Putamen (tissue), 1 donor: ENCODE results near the gene PTBP3.
"Not testable (repeated sequence)": the region's sequence is repeated elsewhere in the genome, so short reads cannot be mapped to it uniquely, and the experiment has no call there.

Experiments used
- DNase-seq: peaks from one replicate; pipeline ENCODE4 v3.0.0-alpha.2; 2016; ENCODE audit warnings: low spot score

PTBP3 gene

GRCh38 chr9:112268413-112268812 is 65.0 kb downstream of the PTBP3 start:
- no peak for DNase-seq

GRCh38 chr9:112267086-112267485 is 66.3 kb downstream of the PTBP3 start:
- DNase-seq: not testable (repeated sequence)

- DNase-seq: no peak
Observed at GRCh38 chr9:112265391-112265790, 68.0 kb downstream of the PTBP3 start.

- DNase-seq: no peak
Observed at GRCh38 chr9:112262577-112262976, 70.8 kb downstream of the PTBP3 start.

GRCh38 chr9:112261133-112261532 is 72.3 kb downstream of the PTBP3 start:
- DNase-seq: no peak

GRCh38 chr9:112258106-112258505 is 75.3 kb downstream of the PTBP3 start:
- no peak for DNase-seq

- DNase-seq: no peak
Observed at GRCh38 chr9:112252194-112252593, 81.2 kb downstream of the PTBP3 start.

GRCh38 chr9:112249277-112249676 is 84.1 kb downstream of the PTBP3 start:
- DNase-seq: no peak

GRCh38 chr9:112248722-112249121 is 84.7 kb downstream of the PTBP3 start:
- no peak for DNase-seq

GRCh38 chr9:112247090-112247489 is 86.3 kb downstream of the PTBP3 start:
- DNase-seq: no peak

GRCh38 chr9:112245126-112245525 is 88.3 kb downstream of the PTBP3 start:
- DNase-seq: no peak

- no peak for DNase-seq
Observed at GRCh38 chr9:112242147-112242804, 91.1 kb downstream of the PTBP3 start.

GRCh38 chr9:112241491-112241890 is 91.9 kb downstream of the PTBP3 start:
- no peak for DNase-seq

GRCh38 chr9:112239708-112240107 is 93.7 kb downstream of the PTBP3 start:
- no peak for DNase-seq

- no peak for DNase-seq
Observed at GRCh38 chr9:112239284-112239683, 94.1 kb downstream of the PTBP3 start.

- no peak for DNase-seq
Observed at GRCh38 chr9:112234779-112235178, 98.6 kb downstream of the PTBP3 start.

- DNase-seq: no peak
Observed at GRCh38 chr9:112233769-112234168, 99.7 kb downstream of the PTBP3 start.

- no peak for DNase-seq
Observed at GRCh38 chr9:112232233-112232632, 101.2 kb downstream of the PTBP3 start.

GRCh38 chr9:112226091-112226490 is 107.3 kb downstream of the PTBP3 start:
- no peak for DNase-seq

GRCh38 chr9:112224401-112225289 is 108.8 kb downstream of the PTBP3 start:
- DNase-seq: no peak

GRCh38 chr9:112218908-112219307 is 114.5 kb downstream of the PTBP3 start:
- DNase-seq: no peak

- DNase-seq: no peak
Observed at GRCh38 chr9:112212926-112213325, 120.5 kb downstream of the PTBP3 start.

- DNase-seq: no peak
Observed at GRCh38 chr9:112207451-112207850, 126.0 kb downstream of the PTBP3 start.
